Effector memory CD8-positive, alpha-beta T cell (primary cell): ENCODE data around the gene TMEM91.
"Not testable (repeated sequence)": the region's sequence is repeated elsewhere in the genome, so short reads cannot be mapped to it uniquely, and the experiment has no call there.

Source experiments
- ATAC-seq: fragments of 150-1000 bp; cut with Tn5 transposase; replicated peaks from 2 replicates; pipeline ENCODE4 v1.10.0; 2021; ENCODE audit warnings: mild to moderate bottlenecking, moderate library complexity
- DNase-seq, 3 experiments: peaks; one replicate each; pipeline ENCODE4 v3.0.0; 2021
- H3K27ac Mint-ChIP-seq, 2 donors: one replicate each; pipeline ENCODE4 v1.8.0; 2022; ENCODE audit warnings: mild to moderate bottlenecking in 2 of 2, mixed read lengths in 2 of 2, moderate library complexity in 2 of 2
- H3K27me3 Mint-ChIP-seq, 2 donors: one replicate each; pipeline ENCODE4 v1.8.0; 2022; ENCODE audit warnings: mixed read lengths in 2 of 2
- H3K36me3 Mint-ChIP-seq: one replicate; pipeline ENCODE4 v1.8.0; 2022; ENCODE audit warnings: mild to moderate bottlenecking, moderate library complexity, mixed read lengths; ENCODE audit not compliant: insufficient read depth
- H3K4me1 Mint-ChIP-seq, 2 donors: one replicate each; pipeline ENCODE4 v1.8.0; 2022; ENCODE audit warnings: low read depth in 2 of 2, mixed read lengths in 2 of 2
- H3K4me3 Mint-ChIP-seq, 2 donors: one replicate each; pipeline ENCODE4 v1.8.0; 2022; ENCODE audit warnings: mild to moderate bottlenecking in 2 of 2, mixed read lengths in 2 of 2, moderate library complexity in 2 of 2
- H3K9me3 Mint-ChIP-seq, 2 donors: one replicate each; pipeline ENCODE4 v1.8.0; 2022; ENCODE audit warnings: mixed read lengths in 2 of 2

TMEM91 gene

DNA sequence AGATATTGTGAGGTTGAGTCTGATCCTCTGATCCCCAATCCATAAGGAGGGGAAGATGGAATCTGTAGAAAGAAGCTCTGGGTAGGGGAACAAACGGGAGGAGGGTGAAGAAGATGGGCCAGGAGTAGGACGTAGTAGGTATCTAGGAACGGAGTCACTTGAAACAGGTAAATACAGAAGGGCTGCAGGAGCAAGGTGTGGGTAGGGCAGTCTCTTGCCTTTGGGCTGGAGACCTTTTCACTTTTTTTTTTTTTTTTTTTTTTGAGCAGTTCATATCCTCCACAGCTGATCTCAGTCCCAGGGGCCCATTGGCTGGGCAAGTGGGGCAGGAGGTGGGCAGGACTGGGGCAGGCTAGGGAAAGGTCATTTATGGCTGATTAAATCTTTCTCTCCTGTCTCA lies 22.8 kb downstream of the TMEM91 start:
- H3K4me3 Mint-ChIP-seq, result peak overlapping the region; percentile 98 to 100
- no peaks in the 10 kb centered on the region for H3K27me3 Mint-ChIP-seq
- H3K27ac Mint-ChIP-seq, result peak overlapping the region; percentile 83 to 100
- peaks cover 23% of the 10 kb centered on the region for H3K36me3 Mint-ChIP-seq
- ATAC-seq, result no peak
- H3K9me3 Mint-ChIP-seq, result no peaks in the 10 kb centered on the region
- H3K4me1 Mint-ChIP-seq, result peaks cover 41 to 48% of the 10 kb centered on the region in 2 donors
- no peak for DNase-seq

DNA sequence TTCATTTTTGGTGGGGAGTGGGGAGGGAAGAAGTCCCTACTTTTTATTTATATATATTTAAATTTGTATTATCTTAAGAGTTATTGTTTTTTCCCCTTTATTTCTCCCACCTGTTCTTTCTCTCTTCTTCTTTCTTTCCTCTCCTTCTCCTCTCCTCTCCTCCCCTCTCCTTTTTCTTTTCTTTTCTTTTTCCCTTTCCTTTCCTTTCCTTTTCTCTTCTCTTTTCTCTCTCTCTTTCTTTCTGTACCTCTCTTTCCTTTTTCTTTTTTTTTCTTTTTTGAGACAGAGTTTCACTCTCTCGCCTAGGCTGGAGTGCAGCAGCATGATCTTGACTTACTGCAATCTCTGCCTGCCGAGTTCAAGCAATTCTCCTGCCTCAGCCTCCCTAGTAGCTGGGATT lies 23.2 kb downstream of the TMEM91 start:
- H3K36me3 Mint-ChIP-seq, result peaks cover 21% of the 10 kb centered on the region
- H3K27me3 Mint-ChIP-seq, result no peaks in the 10 kb centered on the region
- ATAC-seq (no peak), DNase-seq (no peak)
- no peaks in the 10 kb centered on the region for H3K9me3 Mint-ChIP-seq
- H3K27ac Mint-ChIP-seq, result peak overlapping the region; percentile 83 to 100
- H3K4me1 Mint-ChIP-seq, result peaks cover 41 to 48% of the 10 kb centered on the region in 2 donors
- H3K4me3 Mint-ChIP-seq, result peak overlapping the region; percentile 98 to 100

DNA sequence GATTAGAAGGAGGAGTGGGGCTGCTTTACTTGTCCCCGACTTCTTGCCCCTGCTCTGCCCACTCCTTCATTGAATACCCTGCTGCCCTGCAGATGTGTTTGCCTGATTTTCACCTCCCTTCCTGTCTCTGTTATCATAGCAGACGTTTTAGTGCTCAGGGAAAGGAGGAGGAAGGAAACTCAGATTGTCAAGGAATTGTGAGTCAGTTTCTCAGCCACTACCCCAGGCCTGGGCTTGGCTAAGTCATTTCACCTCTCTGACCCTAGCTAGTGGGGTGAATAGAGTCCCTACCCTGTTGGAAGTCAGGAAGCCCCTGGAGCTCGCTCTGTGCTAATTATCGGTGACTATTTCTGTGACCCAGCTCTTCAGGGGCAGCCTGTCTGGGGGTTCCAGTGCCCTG lies 25.1 kb downstream of the TMEM91 start:
- Mint-ChIP-seq H3K27ac (no peak overlapping the region), H3K27me3 (no peaks in the 10 kb centered on the region), H3K4me1 (peaks cover 32 to 37% of the 10 kb centered on the region in 2 donors), H3K36me3 (peaks cover 16% of the 10 kb centered on the region), H3K4me3 (no peak overlapping the region), H3K9me3 (no peaks in the 10 kb centered on the region)
- ATAC-seq (no peak), DNase-seq (no peak)

DNA sequence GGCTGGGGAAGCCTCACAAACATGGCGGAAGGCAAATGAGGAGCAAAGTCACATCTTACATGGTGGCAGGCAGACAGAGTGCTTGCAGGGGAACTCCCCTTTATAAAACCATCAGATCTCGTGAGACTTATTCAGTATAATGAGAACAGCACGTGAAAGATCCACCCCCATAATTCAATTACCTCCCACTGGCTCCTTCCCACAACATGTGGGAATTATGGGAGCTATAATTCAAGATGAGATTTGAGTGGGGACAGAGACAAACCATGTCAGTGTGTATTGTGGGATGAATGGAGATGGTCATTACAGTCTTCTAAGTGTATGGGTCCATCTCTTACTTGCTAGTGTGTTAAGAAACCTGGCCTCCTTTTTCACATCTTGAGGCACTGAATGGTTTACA lies 25.7 kb downstream of the TMEM91 start:
- H3K4me1 Mint-ChIP-seq, result peaks cover 29 to 40% of the 10 kb centered on the region in 2 donors
- DNase-seq, result no peak
- no peak overlapping the region for H3K4me3 Mint-ChIP-seq
- no peaks in the 10 kb centered on the region for H3K27me3 Mint-ChIP-seq
- H3K27ac Mint-ChIP-seq, result no peak overlapping the region
- peaks cover 15% of the 10 kb centered on the region for H3K36me3 Mint-ChIP-seq
- H3K9me3 Mint-ChIP-seq, result no peaks in the 10 kb centered on the region
- no peak for ATAC-seq

DNA sequence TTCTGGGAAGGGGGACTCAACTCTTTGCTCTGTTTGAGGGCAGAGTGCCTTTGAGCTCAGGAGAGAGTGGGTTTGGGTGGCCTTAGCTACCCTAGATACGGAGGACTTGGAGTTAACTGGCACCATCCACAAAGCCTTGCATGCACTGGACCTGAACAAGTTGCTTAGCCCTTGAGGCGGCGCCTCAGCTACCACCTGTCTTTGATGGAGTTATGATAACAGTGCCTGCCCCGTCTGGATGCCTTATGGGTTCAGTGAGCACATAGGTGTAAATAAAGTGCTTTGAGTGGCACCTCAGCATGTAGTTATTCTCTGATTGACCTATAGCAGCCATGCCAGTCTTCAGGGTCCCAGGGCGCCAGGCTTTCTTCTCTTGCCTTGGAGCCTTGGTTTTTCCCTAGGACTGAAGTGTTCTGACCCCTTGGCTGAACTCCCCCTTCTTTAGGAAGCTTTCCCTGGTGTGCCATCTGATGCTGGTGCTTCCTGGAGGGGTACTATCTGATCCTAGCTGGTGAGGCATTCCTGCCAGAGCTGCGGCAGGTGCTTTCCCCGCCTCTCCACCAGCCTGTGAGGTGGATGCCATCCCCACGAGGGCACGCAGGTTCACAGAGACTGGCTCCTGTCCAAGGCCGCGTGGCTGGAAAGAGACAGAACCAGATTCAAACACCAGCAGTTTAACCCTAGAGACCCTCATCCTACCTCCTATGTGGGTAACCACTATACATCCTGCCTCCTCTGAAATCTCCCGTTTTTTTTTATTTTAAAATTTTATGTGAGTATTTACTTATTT lies 27.0 kb downstream of the TMEM91 start:
- DNase-seq (no peak), ATAC-seq (no peak)
- Mint-ChIP-seq H3K9me3 (no peaks in the 10 kb centered on the region), H3K27me3 (no peaks in the 10 kb centered on the region), H3K36me3 (peaks cover 7% of the 10 kb centered on the region), H3K27ac (peak overlapping the region in 1 of 2 donors; percentile 8), H3K4me1 (peaks cover 20 to 34% of the 10 kb centered on the region in 2 donors), H3K4me3 (no peak overlapping the region)

DNA sequence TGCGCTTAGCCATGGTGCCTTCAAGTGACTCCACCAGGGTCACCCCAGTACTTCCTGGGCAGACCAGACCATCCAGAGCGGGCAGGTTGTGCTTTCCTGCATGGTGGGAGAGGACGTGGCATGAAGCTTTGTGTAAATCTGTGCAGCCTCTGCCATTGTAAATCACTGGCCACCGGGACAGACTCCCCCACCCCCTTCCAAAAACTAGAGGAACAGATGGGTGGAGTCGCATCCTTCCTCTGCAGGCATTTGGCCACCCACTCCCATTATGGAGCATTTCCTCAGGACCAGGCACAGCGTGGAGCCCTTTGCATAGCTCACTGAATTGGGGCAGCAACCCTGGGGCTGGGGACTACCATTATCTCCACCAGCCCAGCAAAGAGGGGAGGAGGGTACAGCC lies 29.4 kb downstream of the TMEM91 start:
- Mint-ChIP-seq H3K27me3 (no peaks in the 10 kb centered on the region), H3K27ac (no peak overlapping the region), H3K36me3 (peaks cover 9% of the 10 kb centered on the region), H3K4me3 (no peak overlapping the region), H3K9me3 (no peaks in the 10 kb centered on the region), H3K4me1 (peaks cover 25 to 32% of the 10 kb centered on the region in 2 donors)
- DNase-seq (no peak), ATAC-seq (no peak)

DNA sequence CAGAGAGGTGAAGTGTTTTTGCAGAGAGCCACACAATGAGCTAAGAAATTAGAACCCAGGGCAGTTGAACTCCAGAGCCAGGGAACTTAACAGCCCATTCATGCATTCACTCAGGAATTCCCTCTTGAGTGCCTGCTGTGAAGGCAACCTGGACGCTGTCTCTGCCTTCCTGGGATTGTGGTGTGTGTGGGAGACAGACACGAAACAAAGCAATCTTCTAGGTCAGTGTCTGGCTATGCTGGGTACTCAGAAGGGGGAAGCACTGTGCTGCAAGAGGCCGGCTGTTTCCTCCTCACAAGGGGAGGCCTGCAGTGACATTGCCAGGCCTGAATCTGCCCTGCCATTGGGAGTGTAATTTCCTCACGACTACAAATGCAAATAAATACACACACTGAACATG lies 30.9 kb downstream of the TMEM91 start:
- DNase-seq (no peak), ATAC-seq (no peak)
- H3K27me3 Mint-ChIP-seq, result no peaks in the 10 kb centered on the region
- peaks cover 7% of the 10 kb centered on the region for H3K36me3 Mint-ChIP-seq
- H3K4me1 Mint-ChIP-seq, result peaks cover 21 to 24% of the 10 kb centered on the region in 2 donors
- H3K9me3 Mint-ChIP-seq, result no peaks in the 10 kb centered on the region
- peak overlapping the region in 1 of 2 donors; percentile 8 for H3K27ac Mint-ChIP-seq
- no peak overlapping the region for H3K4me3 Mint-ChIP-seq

DNA sequence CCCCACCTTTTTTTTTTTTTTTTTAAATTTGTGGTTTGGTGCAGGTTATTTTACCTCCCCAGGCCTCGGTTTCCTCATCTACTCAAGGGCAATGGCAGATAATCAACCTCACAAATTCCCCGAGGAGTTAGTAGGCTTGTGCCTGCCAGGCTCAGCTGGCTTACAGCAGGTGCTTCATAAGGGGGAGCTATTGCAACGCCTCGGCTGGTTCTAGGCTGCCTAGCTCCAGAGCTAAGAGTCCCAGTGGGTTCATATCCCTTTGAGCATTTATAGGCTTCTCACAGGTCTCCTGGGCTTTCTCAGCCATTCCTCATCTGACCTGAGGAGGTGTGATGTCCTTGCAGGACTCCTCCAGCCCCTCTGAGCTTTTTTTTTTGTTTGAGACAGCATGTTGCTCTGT lies 31.9 kb downstream of the TMEM91 start:
- Mint-ChIP-seq H3K27me3 (no peaks in the 10 kb centered on the region), H3K4me3 (no peak overlapping the region), H3K36me3 (peaks cover 10% of the 10 kb centered on the region), H3K9me3 (no peaks in the 10 kb centered on the region), H3K4me1 (peaks cover 21 to 24% of the 10 kb centered on the region in 2 donors), H3K27ac (no peak overlapping the region)
- ATAC-seq (no peak), DNase-seq (no peak)

DNA sequence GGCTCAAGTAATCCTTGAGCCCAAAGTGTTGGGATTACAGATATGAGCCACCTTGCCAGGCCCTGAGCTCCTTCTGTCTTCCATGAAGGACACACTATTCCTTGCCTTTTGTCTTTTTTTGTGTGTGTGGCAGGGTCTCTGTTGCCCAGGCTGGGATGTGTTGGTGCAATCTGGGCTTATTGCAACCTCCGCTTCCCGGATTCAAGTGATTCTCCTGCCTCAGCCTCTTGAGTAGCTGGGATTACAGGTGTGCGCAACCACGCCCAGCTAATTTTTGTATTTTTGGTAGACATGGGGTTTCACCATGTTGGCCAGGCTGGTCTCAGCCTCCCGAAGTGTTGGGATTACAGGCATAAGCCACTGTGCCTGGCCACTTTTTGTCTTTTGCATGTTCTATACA lies 32.5 kb downstream of the TMEM91 start:
- peak overlapping the region; percentile 54 to 58 for H3K27ac Mint-ChIP-seq
- not testable (repeated sequence) for DNase-seq, H3K27me3 Mint-ChIP-seq, H3K4me3 Mint-ChIP-seq, H3K9me3 Mint-ChIP-seq, ATAC-seq
- peaks cover 17 to 26% of the 10 kb centered on the region in 2 donors for H3K4me1 Mint-ChIP-seq
- H3K36me3 Mint-ChIP-seq, result peaks cover 11% of the 10 kb centered on the region

DNA sequence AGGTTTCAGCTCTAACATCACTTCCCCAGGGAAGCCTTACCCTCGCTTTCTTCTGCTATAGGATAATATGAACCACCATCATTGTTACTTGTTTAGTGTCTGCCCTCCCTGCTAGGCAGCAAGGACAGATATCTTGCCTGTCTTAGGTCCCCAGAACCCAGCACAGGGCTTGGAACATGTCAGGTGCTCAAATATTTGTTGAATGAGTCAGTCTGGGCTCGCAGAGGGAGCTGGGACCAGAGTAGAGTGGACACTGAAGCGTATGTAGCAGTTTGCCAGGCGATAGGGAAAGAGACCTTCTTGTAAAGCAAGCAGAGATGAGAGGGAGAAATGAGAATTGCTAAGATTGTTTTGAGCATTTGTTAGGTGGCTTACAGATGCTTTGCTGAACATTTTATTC lies 33.0 kb downstream of the TMEM91 start:
- ATAC-seq (no peak), DNase-seq (no peak)
- peak overlapping the region in 1 of 2 donors; percentile 28 for H3K4me3 Mint-ChIP-seq
- peaks cover 10% of the 10 kb centered on the region for H3K36me3 Mint-ChIP-seq
- H3K4me1 Mint-ChIP-seq, result peaks cover 17 to 26% of the 10 kb centered on the region in 2 donors
- no peaks in the 10 kb centered on the region for H3K27me3 Mint-ChIP-seq
- H3K27ac Mint-ChIP-seq, result peak overlapping the region; percentile 54 to 58
- no peaks in the 10 kb centered on the region for H3K9me3 Mint-ChIP-seq

DNA sequence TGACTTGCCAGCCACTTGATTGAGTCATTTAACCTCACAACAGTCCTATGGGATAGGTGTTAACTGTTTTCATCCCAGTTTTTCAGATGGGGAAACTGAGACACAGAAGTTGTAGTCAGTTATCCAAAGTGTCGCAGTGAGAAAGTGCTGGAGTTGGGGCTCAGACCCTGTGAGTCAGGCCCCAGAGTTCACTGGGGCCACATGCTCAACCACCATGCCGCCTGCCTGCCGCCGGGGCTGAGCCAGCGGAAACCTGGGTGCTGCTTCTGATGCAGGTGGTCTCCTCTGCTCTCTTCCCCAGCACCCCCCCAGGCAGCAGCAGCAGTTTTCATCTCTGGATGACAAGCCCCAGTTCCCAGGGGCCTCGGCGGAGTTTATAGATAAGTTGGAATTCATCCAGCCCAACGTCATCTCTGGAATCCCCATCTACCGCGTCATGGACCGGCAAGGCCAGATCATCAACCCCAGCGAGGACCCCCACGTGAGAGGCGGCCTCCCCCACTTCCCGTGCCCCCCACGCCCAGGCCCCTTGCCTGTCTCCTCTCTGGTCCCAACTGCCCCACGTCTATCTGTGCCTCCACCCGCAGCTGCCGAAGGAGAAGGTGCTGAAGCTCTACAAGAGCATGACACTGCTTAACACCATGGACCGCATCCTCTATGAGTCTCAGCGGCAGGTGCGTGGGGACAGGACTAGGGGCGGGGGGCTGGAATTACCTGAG lies 34.2 kb downstream of the TMEM91 start:
- Mint-ChIP-seq H3K36me3 (peaks cover 16% of the 10 kb centered on the region), H3K4me1 (peaks cover 17 to 29% of the 10 kb centered on the region in 2 donors), H3K4me3 (no peak overlapping the region), H3K9me3 (no peaks in the 10 kb centered on the region), H3K27ac (no peak overlapping the region), H3K27me3 (no peaks in the 10 kb centered on the region)
- no peak for DNase-seq
- ATAC-seq, result no peak

DNA sequence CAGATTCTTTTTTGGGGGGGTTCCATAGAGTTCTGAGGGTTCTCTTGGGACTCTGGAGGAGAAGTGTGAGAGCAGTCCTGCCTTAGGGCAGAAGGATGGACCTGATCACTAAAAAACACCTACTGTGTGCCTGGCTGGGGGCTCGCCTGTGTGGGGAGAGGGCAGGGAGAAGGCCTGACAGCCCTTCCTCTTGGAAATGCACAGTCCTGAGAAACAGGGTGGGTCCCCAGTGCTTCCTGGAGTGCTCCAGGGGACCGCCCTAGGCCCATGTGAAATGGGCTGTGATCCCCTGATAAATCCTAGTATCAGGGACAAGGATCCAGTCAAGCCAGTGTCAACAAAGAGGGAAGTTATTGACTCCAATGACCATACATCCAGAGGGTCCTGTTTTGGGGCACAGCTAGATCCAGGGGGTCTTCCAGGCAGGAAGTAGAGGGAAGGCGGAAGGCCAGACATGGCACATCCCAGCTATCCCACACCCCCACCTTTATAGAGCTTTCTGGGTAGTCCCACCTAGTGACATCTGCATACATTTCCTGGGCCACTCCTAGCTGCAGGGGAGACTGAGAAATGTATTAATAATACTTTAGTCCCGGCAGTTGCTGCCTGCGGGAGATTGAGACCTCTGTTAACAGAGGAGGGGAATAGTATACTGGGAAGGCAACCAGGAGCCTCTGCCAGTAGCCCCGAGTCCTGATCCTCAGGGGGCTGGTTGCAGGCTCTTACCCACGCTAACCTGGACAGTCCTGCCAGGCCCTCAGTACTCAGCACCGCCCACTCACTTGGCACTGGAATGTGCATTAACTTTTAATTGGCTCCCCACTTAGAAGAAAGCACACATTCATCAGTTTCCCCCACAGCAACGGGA lies 35.0 kb downstream of the TMEM91 start:
- Mint-ChIP-seq H3K36me3 (peaks cover 22% of the 10 kb centered on the region), H3K4me1 (peaks cover 17 to 29% of the 10 kb centered on the region in 2 donors), H3K27me3 (no peaks in the 10 kb centered on the region), H3K9me3 (no peaks in the 10 kb centered on the region), H3K27ac (no peak overlapping the region), H3K4me3 (no peak overlapping the region)
- DNase-seq (no peak), ATAC-seq (no peak)

DNA sequence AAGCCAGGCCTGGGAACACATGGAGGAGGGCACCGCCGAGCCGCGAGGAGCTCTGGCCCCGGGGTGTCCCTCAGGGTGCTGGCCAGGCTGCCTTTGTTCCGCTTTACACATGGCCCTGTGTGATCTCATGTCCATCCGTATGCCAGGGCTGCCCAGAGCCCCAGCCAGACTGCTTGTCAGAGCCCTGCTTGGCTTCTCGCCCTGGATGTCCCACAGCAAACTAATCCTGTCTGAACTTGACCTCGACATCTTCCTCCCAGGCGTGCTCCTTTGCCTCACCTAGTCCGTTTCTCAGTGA lies 35.6 kb downstream of the TMEM91 start:
- DNase-seq (no peak), ATAC-seq (no peak)
- Mint-ChIP-seq H3K36me3 (peaks cover 23% of the 10 kb centered on the region), H3K27ac (no peak overlapping the region), H3K9me3 (no peaks in the 10 kb centered on the region), H3K4me3 (no peak overlapping the region), H3K27me3 (no peaks in the 10 kb centered on the region), H3K4me1 (peaks cover 17 to 26% of the 10 kb centered on the region in 2 donors)
